Smooth muscle cell of the pulmonary artery (primary cell): Measurements from ENCODE around the gene NR1H3. TPM values are rescaled to one million over a fixed set of nuclear protein-coding genes. Genes with fewer than 3 reads are reported as not detected.

ENCODE experiments used
- total RNA-seq: library from RNA; depleted of rRNA; stranded (reverse); fragments of >200 nt; gene quantifications from 2 replicates; pipeline ENCODE4 v1.2.3, GENCODE V29; 2014

The NR1H3 gene
- 8.6 and 18.0 TPM in 2 replicates for total RNA-seq

DNA sequence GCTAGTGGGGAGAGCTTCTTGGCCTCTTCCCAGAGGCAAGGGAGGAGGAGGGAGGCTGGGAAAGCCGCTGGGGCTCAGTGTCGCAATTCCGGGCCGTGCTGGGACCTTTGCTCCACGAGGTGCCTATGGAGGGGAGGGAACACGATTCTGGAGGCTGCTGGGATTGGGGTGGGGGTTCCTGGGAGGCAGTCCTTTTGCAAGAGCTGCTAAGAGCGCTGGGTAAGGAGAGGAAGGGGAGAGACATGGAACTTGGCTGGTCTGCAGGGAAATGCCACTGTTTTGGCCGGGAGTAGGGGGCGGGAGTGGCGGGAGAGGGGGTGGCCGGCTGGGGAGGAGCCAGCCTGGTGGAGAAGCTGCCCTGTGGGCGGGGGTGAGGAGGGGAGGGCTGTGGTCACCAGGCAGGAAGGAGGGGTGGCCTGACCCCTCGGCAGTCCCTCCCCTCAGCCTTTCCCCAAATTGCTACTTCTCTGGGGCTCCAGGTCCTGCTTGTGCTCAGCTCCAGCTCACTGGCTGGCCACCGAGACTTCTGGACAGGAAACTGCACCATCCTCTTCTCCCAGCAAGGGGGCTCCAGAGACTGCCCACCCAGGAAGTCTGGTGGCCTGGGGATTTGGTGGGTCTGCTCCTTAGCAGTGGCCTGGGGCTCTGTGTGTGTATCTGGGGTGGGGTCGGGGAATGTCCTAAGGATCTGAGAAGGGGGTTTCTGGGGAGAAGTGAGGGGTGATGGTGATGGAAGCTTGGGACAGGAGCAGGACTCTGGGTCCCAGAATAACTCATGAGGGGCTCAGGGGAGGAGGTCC lies at the start of gene NR1H3:
NR1H3 (plus strand) TSS at position 480 of the 800 bp plus-strand sequence. CDS start 1,221 bp downstream, outside the sequence.

DNA sequence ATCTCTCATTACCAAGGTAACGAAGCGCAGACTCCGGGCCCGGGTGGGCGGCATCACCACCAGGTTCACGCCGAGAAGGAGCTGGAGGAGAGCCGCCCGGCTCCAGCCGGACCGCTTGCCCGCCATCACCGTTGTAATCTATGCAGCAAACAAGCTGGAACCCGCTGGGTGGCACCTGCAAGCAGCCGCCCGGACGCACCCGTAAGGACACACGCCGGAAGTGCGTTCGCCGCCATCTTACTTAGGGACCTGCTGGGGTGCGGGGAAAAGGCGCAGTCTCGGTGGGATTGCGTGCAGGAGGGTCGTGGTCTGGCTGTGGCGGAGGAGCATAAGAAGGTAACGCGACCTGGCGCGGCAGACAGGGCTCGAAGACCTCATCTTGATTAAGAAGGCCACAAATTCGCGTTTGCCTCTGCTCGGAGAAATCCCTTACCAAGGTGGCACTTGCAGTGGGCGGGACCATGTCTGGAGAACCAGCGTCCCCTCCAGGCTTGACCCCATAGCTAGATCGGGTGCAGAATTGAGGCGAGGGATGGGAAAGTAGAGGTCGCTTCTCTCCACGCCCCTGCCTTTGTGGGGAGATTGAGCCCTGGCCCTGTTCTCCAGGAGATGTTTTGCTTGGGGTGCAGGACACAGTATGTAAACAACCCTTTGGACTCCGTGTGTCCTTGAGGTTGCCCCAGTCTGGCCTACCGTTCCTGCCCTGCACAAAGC lies 9.0 kb upstream of the NR1H3 start, which contains the start of gene ACP2:
ACP2 (minus strand) TSS at position 151 of the 714 bp plus-strand sequence; CDS start at position 126, 25 bp downstream.

DNA sequence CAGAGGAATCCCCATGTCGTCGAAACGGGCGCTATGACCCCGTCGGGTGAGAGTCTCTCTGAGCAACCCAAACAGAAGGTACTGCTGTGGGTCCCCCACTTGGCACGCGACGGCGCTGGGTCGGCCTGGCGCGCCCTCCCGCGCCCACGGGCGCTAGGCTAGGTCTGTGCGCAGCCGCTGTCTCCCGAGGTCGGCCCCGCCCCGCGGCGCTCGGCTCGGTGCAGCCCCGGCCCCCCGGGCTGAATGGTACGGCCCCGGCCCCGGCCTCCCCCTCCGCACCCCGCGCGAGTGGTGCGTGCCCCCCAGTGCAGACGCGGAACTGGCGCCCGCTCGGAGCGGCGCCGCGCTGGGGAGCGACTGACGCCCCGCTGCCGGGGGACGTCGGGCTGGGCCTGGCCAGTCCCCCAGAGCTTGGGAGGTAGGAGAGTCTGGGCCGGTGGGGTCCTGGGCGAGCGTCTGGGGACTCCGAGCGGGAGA lies 12.1 kb downstream of the NR1H3 start, which contains the start of gene MADD:
MADD (plus strand) TSS at position 305 of the 477 bp plus-strand sequence.

Other genes with a start within 250 kb of the NR1H3 start
- 80.5 and 82.3 TPM in 2 replicates for gene ARFGAP2, start 81.1 kb upstream of the NR1H3 start, total RNA-seq
- 18.2 and 25.2 TPM in 2 replicates for gene PACSIN3, start 71.6 kb upstream of the NR1H3 start, total RNA-seq
- 26.0 and 37.6 TPM in 2 replicates for gene DDB2, start 43.0 kb upstream of the NR1H3 start, total RNA-seq
- gene ACP2, start 9.2 kb upstream of the NR1H3 start, total RNA-seq = 23.8 and 27.4 TPM in 2 replicates
- gene MADD, start 12.1 kb downstream of the NR1H3 start, total RNA-seq = 17.7 and 18.5 TPM in 2 replicates
- not detected in 2 replicates for gene MYBPC3, start 94.7 kb downstream of the NR1H3 start, total RNA-seq
- gene SPI1, start 120.6 kb downstream of the NR1H3 start, total RNA-seq = not detected in 2 replicates
- gene SLC39A13, start 150.6 kb downstream of the NR1H3 start, total RNA-seq = 106 and 128 TPM in 2 replicates
- 86.9 and 104 TPM in 2 replicates for gene PSMC3, start 168.4 kb downstream of the NR1H3 start, total RNA-seq
- gene RAPSN, start 191.1 kb downstream of the NR1H3 start, total RNA-seq = 0.07 and 0.40 TPM in 2 replicates